T-helper 9 cell (primary cell): ENCODE data around the gene PITRM1.

Source experiments
- DNase-seq: peaks from one replicate; pipeline ENCODE4 v3.0.0-alpha.2; 2020

PITRM1 gene

GRCh38 chr10:3136763-3137611 is 35.6 kb downstream of the PITRM1 start:
- no peak for DNase-seq

- DNase-seq = no peak
These were observed 36.2 kb downstream of the PITRM1 start for GRCh38 chr10:3136336-3136735.

- DNase-seq = no peak
These were observed 37.6 kb downstream of the PITRM1 start for GRCh38 chr10:3135006-3135405.

GRCh38 chr10:3133948-3134347 is 38.6 kb downstream of the PITRM1 start:
- DNase-seq = no peak

- no peak for DNase-seq
These were observed 40.3 kb downstream of the PITRM1 start for GRCh38 chr10:3132036-3133025.

- DNase-seq = no peak
These were observed 41.5 kb downstream of the PITRM1 start for GRCh38 chr10:3131098-3131497.

- no peak for DNase-seq
These were observed 42.8 kb downstream of the PITRM1 start for GRCh38 chr10:3129581-3130340.

GRCh38 chr10:3128379-3129130 is 44.0 kb downstream of the PITRM1 start:
- no peak for DNase-seq

GRCh38 chr10:3127921-3128320 is 44.7 kb downstream of the PITRM1 start:
- DNase-seq = no peak

- no peak for DNase-seq
These were observed 45.7 kb downstream of the PITRM1 start for GRCh38 chr10:3126741-3127346.

GRCh38 chr10:3126249-3126648 is 46.3 kb downstream of the PITRM1 start:
- DNase-seq = no peak

- DNase-seq = no peak
These were observed 46.9 kb downstream of the PITRM1 start for GRCh38 chr10:3125527-3126170.

GRCh38 chr10:3124412-3125175 is 48.0 kb downstream of the PITRM1 start:
- no peak for DNase-seq

- no peak for DNase-seq
These were observed 48.8 kb downstream of the PITRM1 start for GRCh38 chr10:3123571-3124411.

GRCh38 chr10:3122486-3123205 is 49.9 kb downstream of the PITRM1 start:
- DNase-seq = no peak

GRCh38 chr10:3122034-3122433 is 50.5 kb downstream of the PITRM1 start:
- DNase-seq = no peak

- no peak for DNase-seq
These were observed 52.7 kb downstream of the PITRM1 start for GRCh38 chr10:3119796-3120459.

- DNase-seq = no peak
These were observed 53.9 kb downstream of the PITRM1 start for GRCh38 chr10:3118641-3119091.
